GM23248 (cell line): ENCODE measurements around the gene CDK14.

Experiments
- EZH2 ChIP-seq: fragments of 200-600 bp; sonication (generic); IDR thresholded peaks from 2 replicates; pipeline ENCODE4 v1.6.1; 2018; ENCODE audit warnings: antibody characterized with exemption, mild to moderate bottlenecking; ENCODE audit not compliant: insufficient read depth, poor library complexity, severe bottlenecking
- EZH2phosphoT487 ChIP-seq: fragments of 200-600 bp; sonication (generic); IDR thresholded peaks from 2 replicates; pipeline ENCODE4 v1.6.1; 2018; ENCODE audit warnings: antibody characterized with exemption, moderate library complexity, mild to moderate bottlenecking, low read depth; ENCODE audit not compliant: insufficient read depth

GRCh38 chr7:90738249-90738648 is 142.1 kb downstream of the CDK14 start:
- TF ChIP-seq EZH2 (no peak), EZH2phosphoT487 (no peak)
